ENCODE results near the gene MUS81.

MUS81 gene

DNA sequence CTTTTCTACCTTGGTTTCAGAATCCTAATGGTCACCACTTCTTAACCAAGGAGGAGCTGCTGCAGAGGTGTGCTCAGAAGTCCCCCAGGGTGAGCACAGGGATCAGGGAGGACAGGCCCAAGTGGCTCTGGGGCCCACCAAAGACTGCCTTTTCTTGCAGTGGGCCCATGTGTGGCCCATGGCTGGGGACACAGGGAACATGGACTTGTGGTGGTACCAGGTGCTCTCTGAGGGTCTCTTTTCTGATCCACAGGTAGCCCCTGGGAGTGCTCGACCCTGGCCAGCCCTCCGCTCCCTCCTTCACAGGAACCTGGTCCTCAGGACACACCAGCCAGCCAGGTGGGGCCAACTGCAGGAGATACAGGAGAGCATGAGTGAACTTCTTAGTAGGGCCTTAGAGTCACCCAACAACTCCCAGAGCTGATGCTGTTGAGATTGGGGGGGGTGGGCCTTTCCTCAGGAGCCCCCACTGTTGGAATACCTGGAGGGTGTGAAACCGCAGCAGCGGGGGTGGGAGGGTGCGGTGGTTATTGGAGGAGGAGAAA is 2.0 kb downstream of the MUS81 start:
- DNase-seq = no peak

DNA sequence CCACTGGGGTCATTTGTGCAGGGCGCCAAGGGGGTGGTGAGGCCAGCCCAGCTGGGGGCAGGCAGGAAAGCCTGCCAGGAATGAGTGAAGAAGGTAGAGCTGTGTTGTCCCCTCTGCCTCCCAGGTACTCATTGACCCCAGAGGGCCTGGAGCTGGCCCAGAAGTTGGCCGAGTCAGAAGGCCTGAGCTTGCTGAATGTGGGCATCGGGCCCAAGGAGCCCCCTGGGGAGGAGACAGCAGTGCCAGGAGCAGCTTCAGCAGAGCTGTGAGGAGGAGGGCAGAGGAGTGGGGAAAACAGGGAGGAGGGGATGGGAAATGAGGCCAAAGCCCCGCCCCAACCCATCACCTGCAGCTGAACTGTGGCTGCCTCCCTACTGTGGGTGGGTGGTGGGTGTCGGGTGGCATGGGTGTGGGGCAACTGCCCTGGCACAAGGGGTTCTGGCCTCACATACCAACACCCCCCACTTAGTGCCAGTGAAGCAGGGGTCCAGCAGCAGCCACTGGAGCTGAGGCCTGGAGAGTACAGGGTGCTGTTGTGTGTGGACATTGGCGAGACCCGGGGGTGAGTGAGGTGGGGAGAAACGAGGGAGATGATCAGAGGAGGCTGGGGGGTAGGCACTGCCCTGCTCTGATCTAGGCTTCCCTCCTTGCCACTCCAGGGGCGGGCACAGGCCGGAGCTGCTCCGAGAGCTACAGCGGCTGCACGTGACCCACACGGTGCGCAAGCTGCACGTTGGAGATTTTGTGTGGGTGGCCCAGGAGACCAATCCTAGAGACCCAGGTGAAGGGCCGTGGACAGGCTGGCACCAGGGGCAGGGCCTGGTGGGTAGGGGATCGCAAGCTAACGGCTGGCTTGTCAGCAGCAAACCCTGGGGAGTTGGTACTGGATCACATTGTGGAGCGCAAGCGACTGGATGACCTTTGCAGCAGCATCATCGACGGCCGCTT is 3.0 kb downstream of the MUS81 start:
- no peak for DNase-seq

DNA sequence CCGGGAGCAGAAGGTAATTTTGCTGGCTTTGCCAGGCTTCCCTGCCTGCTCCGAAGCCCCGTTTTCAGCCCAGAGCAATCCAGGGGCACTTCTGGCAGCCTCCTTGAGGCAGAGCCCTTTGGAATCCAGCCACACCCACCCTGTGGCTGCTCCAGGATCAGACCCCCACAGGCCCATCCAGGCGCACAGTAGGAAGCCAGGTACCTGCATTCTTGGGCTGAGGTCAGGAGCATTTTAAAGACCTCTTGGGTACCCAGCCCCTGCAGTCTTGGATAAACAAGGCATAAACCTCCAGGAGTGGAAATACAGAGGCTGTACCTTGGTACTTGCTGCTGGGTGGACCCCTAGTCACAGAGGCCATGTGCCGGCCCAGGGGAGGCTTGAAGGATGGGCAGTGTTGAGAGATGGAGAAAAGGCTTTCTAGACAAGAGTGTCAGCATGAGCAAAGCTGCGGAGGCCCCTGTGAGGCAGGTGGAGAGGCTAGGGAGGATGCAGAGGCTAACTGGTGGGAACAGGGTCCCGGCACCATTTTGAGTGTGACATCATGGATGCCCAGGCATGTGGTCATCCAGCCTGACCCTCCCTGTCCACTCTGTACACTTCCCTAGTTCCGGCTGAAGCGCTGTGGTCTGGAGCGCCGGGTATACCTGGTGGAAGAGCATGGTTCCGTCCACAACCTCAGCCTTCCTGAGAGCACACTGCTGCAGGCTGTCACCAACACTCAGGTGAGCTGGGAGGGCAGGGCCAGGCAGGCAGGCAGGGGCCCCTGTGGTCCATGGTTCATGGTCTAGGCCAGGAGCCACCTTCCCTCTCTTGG is 3.9 kb downstream of the MUS81 start:
- DNase-seq = no peak

DNA sequence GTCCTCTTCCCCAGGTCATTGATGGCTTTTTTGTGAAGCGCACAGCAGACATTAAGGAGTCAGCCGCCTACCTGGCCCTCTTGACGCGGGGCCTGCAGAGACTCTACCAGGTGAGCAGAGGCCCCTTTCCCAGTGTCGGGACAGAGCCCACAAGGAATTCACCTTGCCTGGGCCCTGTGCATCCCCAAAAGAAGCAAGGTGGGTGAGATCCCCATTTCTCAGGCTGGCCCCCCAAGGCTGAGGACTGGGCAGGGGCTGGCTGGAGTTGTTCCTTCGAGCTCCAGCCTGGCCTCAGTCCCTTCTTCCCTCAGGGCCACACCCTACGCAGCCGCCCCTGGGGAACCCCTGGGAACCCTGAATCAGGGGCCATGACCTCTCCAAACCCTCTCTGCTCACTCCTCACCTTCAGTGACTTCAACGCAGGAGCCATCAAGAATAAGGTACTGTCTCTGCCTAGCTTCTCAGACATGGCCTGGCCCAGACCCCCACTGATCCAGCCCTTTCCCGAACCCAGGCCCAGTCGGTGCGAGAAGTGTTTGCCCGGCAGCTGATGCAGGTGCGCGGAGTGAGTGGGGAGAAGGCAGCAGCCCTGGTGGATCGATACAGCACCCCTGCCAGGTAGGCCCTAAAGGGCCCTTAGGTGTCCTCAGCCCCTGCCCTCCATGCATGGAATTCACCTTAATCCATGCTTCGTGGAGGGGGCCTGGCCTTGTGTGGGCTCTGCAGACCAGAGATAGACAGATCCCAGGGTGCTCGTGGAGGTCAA is 4.7 kb downstream of the MUS81 start:
- DNase-seq = no peak

DNA sequence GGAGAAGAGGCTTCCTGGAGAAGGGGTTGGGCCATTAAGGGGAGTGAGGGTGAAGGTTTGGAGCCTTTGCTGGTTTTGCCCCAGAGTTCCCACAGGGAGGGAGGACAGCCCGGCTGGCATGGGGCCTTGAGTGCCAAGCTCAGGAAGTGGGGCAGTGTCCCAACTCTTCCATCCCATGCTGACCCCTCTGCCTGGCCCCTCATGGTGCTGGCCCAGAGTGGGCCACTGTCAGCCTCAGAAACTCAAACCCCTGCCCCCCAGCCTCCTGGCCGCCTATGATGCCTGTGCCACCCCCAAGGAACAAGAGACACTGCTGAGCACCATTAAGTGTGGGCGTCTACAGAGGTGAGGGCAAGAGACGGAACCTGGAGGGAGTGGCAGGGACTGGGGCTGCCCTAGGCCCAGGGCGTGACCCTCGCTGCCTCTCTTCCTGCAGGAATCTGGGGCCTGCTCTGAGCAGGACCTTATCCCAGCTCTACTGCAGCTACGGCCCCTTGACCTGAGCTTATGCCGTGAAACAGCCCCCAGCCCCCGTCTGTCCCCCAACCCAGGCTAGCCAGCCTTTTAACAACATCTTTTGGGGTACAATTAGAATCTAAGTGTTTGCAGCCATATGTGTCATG is 5.4 kb downstream of the MUS81 start:
- DNase-seq = no peak

DNA sequence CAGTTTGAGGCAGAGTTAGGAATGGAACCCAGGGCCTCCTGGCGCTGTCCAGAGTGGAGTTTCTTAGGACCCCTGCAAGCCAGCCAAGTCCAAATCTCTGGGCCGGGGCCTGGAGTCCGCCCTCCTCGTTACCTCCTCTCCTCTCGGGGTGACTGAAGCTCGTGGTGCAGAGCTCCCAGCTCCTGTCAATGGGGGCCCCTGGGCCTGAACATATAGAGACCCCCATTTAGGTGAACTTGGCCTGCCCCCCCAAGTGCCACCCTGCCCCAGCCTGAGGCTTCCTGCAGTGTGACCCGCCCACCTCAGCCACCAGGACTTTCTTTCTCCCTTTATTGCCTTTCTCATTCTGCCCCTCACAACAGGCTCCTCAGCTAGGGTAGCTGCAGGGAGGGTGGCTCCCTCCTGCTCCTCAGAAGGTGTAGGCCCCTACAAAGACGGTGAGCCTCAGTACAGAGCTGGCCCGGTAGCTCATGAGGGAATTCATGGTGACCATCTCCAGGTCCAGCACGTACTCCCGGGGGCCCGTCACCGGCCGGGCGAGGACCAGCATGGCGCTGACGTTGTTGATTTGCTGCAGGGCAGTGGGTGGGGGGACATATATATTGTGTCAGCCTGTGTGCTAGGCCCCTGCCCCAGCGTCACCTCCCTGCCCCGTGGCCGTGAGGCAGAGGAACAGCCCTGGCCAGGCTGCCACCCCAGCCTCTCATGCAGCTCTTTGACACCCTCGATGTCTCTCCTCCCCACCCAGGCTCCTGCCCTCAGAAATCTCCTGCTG is 6.5 kb downstream of the MUS81 start:
- DNase-seq = no peak

DNA sequence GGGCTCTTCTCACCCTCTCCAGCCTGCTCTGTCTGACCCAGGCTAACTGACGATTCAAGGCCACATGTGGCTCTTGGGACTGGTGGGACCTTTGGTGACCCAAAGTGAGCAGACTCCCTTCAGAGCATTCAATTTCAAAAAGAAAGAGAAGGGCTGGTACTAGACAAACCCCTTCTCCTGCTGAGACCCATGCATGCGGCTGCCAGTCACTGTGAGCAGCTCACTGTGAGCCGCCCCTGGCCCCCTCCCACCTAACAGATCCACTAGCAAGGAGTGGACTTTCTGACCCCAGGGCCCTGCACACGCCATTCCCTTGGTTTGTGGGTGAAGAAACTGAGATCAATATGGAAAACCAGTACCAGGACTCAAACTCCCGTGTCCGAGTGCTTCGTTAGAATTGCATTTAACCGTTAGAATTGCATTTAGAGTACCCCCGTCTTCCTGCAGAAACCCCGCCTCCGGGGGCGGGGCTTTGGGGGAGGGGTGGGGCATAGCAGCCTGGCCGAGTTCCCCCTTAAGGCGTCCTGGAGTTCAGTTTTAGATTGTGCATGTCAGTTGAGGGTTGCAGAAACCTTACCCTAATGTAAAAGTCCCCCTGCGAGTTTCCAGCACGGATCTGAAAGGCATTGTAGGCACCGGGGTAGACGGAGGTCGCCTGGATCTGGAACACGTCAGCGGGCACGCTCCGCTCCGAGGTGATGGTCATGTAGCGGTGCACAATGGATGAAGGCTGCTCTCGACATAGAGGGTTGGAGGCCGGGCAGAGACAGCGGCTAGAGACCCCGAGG is 7.2 kb downstream of the MUS81 start:
- DNase-seq = peak; percentile 39

DNA sequence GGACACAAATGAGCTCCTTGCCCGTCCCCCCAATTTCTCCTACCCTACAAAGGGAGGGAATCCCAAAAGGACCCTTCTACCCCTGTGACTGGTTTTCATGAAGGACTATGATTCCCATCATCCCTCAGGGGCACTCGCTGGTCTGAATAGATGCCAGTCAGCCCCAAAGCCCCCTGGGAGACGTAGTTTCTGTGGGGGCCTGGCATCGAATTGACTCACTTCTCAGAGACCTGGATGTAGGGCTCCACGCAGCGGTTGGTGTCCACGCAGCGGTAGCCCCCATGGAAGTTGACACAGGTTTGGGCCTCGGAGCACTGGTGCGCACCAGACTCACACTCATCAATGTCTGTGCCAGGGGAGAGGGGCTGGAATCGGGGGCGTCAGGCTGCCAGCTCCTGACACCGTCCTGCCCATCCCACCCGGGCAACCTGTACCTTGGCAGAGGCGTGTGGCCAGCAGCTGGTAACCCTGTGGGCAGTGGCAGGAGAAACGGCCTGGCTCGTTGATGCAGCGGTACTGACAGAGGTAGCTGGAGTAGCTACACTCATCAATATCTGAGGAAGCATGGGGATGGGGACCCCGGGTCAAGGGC is 7.9 kb downstream of the MUS81 start:
- peak; percentile 47 for DNase-seq

DNA sequence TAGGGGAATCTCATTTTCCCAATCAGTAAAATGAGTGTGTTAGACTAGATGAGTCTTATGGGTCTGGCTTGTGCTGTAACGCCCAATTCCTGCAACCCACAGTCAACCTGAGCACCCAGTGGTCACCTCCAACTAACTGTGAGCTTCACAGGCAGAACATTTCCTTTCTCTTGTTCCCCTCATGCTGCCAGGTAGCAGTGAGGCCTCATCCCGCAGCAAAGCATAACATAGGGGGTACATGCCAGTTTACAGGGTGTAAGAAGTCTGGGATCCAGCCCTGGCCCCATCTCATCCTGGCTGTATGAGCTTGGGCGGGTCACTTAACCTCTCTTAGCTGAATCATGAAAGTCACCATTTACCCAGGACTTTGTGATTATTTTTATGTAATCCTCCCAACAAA is 8.7 kb downstream of the MUS81 start:
- no peak for DNase-seq

DNA sequence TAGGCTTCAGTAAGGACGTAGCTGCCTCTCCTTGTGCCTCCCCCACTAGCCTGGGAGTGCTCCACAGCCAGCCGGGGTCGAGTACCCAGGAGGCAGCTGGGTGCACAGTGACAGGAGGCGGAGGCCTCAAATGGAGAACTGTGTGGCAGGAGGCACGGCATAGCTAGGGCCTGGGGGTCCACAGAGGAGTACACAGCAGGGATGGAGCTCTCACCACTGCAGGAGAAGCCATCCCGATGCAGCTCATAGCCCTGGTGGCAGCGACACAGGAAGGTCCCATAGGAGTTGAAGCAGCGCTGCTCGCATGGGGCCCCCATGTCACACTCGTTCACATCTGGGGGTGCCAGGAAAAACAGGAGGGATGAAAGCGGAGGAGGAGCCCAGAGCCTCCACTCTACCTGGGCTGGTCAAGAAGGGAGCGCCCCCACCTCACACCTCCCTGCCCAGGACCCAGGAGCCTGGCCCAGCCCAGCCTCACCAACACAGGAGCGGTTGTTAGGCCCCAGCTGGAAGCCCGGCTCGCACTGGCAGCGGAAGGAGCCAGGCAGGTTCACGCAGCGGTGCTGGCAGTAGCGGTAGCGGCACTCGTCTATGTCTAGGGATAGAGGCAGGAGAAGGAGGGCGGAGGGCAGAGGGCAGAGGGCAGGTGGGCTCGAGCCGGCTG is 9.5 kb downstream of the MUS81 start:
- DNase-seq = no peak

DNA sequence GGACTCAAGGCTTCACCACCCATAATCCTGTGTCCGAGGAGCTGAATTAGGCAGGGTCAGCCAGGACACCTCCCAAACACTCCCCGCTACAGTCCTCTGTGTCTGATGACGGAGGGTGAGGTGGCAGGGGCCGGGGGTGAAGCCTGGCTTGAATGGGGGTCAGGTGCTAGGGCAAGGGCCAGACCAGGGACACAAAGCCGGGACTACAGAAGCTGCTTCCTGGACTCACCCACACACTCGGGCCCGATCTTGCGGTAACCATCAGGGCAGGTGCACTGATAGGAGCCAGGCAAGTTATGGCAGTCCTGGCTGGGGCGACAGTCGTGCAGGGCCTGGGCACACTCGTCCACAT is 10.1 kb downstream of the MUS81 start:
- no peak for DNase-seq

DNA sequence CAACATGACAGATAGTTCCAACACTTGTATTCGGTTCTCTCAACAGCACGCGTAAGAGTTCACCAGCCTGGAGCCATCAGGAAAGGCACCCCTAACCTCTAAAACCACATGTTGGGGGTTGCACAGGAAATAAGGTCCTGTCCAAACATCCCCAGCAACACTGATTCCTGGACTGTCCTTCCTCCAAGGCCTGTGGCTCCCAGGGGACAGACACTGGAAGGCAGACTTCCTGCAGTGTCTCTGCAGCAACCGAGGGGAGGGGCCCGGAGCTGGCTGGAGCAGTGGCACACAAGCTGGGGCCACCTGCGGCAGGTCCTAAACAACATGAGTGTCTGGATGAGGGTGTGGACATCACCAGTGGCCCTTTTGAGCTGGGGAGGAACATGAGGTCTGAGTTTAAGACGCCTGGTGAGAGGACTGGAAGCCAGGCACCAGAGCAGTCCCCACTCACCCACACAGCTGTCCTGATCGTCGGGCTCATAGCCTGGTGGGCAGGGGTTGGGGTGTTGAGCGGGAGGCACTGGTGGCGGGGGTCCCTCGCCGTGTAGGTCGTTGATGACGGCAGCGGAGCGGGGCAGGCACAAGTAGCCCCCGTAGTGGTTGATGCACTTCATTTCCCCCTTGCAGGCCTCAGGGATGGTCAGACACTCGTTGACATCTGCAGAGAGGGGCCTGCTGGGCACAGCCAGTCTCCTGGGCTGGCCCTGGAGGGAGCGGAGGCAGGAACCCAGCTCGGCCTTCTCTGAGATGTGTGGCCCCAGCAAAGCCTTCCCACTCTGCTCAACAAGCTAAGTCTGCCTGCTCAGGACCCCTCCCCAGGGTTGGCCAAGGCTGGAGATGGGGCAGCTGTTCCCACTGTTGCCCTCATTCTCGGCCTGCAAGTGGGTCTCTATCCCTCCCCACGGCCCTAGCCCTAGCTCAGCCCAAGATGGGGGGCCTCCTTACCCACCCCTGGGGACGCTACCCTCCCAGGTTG is 10.8 kb downstream of the MUS81 start:
- peak; percentile 16 for DNase-seq

DNA sequence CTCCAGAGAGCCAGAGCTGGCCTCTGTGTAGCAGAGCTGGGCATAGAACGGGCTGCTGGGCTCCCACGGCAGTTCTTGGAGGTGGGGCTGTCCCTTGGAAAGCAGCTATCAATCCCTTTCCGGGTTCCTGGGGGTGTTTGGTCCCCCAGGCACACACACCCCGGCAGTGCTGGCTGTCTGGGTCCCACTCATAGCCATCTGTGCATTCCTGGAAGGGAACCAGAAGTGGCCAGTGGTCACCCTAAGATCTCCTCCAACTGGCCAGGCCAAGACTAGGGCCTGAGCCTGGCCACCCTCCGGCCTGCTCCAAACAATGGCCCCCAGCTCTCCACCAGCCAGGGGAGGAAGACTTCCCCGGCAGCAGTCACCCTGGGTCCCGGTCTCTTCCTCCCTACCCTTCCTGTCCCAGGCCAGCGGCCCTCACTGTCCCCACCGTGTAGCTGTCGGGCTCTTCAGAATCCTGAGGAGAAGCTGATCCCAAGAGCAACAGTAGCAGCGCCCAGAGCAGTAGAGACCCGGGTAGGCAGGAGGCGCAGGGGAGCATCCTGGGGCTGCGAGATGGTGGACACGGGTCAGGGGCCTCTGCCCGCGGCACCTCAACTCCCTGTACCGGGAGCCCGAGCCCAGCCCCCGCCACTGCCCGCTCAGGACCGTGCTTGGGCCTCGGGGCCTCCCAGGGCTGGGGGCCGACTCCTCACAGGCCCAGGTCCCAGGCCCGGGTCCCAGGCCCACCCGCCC is 11.7 kb downstream of the MUS81 start:
- DNase-seq = peak; percentile 63

DNA sequence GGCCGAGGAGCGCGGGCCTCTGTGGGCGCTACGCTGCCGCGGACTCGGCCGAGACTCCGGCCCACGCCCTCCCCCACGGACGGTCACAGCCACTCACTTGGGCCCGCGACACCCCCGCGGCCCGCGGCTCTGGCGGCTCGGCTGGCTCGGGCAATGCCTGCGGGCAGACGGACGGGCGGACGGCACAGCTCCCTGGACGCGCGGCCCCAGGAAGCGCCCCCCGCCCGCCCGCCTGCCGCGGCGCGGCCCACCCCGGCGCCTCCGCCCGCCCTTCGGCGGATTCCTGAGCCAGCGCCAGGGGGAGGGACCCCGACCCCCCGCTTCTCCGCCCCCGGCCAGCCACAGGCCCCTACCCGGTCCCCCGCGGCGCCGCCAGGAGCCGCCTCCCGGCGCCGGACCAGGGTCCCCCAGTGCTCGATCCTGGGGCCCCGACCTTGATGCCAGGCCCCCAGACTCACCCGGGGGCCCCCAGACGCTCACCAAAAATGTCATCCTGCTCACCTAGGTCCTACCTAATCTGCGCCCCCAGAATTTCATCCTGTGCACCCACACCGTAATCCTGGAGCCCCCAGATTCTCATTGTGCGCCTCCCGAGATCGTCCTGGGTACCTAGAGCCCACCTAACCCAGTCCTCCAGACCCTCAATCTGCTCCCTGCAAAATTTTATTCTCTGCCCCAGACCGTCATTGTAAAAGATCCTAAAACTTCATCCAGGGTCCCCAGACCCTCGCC is 12.5 kb downstream of the MUS81 start, which contains the start of gene EFEMP2:
Gene EFEMP2, minus strand, starts transcription at position 215 of the 732 bp plus-strand sequence. CDS start 446 bp downstream, outside the sequence.
- no peak for DNase-seq

DNA sequence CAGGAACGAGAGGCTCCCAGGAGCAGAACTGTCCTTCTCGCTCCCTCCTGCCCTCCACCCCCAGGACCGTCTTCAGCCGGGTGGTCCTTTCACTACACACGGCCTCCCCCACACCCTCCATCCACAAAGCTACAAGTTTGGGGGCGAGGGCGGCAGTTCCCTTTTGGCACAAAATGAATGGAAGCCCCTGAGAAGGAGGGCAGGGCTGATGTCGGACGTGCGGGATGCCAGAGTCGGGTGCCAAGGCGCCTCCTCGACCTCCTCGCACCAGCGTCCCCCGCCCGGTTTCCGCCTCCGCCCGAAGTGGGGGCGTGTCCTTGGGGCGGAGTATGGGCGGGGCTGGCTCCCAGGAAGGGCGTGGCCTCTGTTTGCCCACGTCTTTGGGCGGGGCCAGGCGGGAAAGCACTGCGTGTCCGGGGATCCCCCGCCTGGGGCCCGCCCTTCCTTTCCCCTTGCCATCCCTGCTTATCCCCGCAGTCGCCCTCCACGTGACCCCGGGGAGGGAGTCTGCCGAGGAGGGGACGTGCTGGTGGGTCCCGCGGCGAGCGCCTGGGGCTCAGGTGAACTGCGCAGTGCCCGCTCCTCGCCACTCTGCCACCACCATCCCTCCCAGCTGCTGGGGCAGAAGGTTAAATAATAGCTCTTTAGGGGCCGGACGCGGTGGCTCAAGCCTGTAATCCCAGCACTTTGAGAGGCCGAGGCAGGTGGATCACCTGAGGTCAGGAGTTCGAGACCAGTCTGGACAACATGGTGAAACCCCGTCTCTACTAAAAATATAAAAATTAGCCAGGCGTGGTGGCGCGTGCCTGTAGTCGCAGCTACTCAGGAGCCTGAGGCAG is 13.3 kb downstream of the MUS81 start:
- DNase-seq = peak; percentile 97

DNA sequence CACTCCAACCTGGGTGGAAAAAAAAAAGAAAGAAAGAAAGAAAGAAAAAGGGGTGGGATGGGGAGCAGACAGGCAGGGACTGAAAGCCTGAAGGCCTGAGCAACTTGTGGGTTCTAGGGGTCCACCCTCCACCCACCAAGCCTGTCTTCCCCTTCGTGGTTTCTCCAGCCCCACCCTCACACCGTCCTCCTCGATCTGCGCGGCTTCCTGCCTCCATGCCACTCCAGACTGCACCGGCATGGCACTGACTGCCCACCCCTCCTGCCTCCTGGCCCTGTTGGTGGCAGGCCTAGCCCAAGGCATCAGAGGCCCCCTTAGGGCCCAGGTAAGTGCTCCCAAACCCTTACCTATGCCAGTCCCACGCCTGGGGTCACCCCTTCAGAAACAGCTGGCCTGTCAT is 19.4 kb downstream of the MUS81 start, which contains the start of gene CTSW:
Gene CTSW, plus strand, starts transcription at position 221 of the 400 bp plus-strand sequence. Its CDS starts 18 bp downstream, at position 239.
- no peak for DNase-seq

All from retina (tissue), 1 donor.